GM13976 (cell line): ENCODE results near the gene ACTG1.

ENCODE experiments used
- DNase-seq: peaks from one replicate; pipeline ENCODE4 v3.0.0; 2012; ENCODE audit warnings: low spot score
- in situ Hi-C: fragments of 300-500 bp; cut with MboI; formaldehyde crosslinking; loops from one replicate; pipeline ENCODE4 v1.12.0; 2022; ENCODE audit warnings: low sequenced_read_pairs, mixed read lengths, inconsistent platforms; ENCODE audit not compliant: unreplicated experiment
- TF ChIP-seq, protein P1 (sequence below): IDR thresholded peaks from 2 replicates; pipeline ENCODE4 v1.5.1; 2012; ENCODE audit warnings: borderline replicate concordance, mild to moderate bottlenecking; ENCODE audit not compliant: insufficient read depth; ENCODE audit errors: extremely low read depth, missing control alignments, control extremely low read depth

ACTG1 gene

DNA sequence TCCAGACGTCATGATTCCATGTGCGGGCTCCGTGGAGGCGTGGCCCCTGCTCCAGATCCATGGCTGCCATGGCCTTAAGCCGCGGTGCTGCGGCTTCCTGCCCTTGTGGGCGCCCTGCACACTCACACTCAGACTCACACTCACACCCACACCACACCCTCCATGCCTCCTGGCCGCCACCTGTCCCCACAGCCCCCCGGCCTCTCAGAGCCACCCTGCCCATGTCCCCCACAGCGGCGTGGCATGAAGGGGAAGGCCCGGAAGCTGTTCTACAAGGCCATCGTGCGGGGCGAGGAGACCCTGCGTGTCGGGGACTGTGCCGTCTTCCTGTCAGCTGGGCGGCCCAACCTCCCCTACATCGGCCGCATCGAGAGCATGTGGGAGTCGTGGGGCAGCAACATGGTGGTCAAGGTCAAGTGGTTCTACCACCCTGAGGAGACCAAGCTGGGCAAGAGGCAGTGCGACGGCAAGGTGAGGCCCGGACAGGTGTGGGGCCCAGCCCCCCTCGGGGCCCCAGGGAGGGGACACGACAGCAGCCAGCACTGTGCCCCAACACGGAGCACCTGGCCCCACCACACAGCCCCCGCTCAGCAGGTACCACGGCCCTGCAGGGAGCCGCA lies 50.0 kb downstream of the ACTG1 start:
- no peak for DNase-seq
- in situ Hi-C loops: no loop called here

DNA sequence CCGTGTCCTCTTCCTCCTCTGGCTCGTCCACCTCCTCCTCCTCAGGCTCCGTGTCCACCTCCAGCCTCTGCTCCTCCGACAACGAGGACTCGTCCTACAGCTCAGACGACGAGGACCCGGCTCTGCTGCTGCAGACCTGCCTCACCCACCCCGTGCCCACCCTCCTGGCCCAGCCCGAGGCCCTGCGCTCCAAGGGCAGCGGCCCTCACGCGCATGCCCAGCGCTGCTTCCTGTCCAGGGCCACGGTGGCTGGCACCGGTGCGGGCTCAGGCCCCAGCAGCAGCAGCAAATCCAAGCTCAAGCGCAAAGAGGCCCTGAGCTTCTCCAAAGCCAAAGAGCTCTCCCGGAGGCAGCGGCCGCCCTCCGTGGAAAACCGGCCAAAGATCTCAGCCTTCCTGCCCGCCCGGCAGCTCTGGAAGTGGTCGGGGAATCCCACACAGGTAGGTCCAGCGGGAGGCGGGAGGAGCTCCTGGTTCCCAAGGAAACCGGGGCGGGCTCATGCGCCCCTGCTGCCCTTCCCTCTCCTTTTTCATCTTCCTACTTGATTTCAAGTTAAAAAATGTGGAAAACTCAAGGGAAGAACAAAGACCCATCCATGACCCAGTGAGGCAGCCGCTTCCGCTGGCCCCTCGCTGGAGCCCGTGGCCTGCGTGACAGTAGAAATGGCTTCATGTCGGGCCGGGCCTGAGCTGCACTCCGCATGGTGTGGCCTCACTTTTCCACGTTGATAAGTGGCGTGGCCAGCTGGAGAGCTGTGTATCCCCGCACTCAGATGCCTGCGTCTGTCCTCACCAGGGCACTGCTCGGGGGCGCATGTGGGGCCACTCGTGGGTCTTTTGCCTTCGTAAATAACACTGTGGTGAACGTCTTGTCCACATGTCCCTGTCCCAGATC lies 50.7 kb downstream of the ACTG1 start:
- in situ Hi-C loops: no loop called here
- TF ChIP-seq, protein P1, sequence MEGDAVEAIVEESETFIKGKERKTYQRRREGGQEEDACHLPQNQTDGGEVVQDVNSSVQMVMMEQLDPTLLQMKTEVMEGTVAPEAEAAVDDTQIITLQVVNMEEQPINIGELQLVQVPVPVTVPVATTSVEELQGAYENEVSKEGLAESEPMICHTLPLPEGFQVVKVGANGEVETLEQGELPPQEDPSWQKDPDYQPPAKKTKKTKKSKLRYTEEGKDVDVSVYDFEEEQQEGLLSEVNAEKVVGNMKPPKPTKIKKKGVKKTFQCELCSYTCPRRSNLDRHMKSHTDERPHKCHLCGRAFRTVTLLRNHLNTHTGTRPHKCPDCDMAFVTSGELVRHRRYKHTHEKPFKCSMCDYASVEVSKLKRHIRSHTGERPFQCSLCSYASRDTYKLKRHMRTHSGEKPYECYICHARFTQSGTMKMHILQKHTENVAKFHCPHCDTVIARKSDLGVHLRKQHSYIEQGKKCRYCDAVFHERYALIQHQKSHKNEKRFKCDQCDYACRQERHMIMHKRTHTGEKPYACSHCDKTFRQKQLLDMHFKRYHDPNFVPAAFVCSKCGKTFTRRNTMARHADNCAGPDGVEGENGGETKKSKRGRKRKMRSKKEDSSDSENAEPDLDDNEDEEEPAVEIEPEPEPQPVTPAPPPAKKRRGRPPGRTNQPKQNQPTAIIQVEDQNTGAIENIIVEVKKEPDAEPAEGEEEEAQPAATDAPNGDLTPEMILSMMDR: no peak
- no peak for DNase-seq

More for the DNA sequence above, 50.0 kb downstream of the ACTG1 start:
- TF ChIP-seq, protein P1: no peak

DNA sequence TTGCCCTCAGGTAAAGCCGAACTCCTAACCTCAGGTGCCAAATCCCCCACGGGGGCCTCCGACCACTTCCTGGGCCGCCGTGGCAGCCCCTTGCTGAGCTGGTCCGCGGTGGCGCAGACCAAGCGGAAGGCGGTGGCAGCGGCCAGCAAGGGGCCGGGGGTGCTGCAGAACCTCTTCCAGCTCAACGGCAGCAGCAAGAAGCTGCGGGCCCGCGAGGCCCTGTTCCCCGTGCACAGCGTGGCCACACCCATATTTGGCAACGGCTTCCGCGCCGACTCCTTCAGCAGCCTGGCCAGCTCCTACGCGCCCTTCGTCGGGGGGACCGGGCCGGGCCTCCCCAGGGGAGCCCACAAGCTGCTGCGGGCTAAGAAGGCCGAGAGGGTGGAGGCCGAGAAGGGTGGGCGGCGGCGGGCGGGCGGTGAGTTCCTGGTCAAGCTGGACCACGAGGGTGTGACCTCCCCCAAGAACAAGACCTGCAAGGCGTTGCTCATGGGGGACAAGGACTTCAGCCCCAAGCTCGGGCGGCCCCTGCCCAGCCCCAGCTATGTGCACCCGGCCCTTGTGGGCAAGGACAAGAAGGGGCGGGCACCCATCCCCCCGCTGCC lies 51.6 kb downstream of the ACTG1 start:
- TF ChIP-seq, protein P1: no peak
- in situ Hi-C loops: no loop called here
- no peak for DNase-seq
